CD4-positive, alpha-beta T cell (primary cell): ENCODE measurements around the gene ARHGAP6. TPM values are rescaled to one million over a fixed set of nuclear protein-coding genes. Genes with fewer than 3 reads are reported as not detected.

Experiments used
- ATAC-seq: fragments of 200-7000 bp; cut with Tn5 transposase; one replicate; pipeline ENCODE4 v1.10.0; 2022; ENCODE audit warnings: mild to moderate bottlenecking; ENCODE audit not compliant: poor library complexity
- CTCF ChIA-PET: fragments of 350-600 bp; sonication (Branson Sonifier 250); formaldehyde crosslinking; loops from one replicate; lab custom pipeline; 2021; ENCODE audit warnings: antibody characterized with exemption, inconsistent platforms; lab: Charles Lee
- POLR2A ChIA-PET: fragments of 350-600 bp; sonication (Branson Sonifier 250); formaldehyde crosslinking; loops from one replicate; lab custom pipeline; 2021; ENCODE audit warnings: antibody characterized with exemption, inconsistent platforms; lab: Charles Lee
- DNase-seq, 14 experiments: peaks; one replicate each; pipeline ENCODE4 v3.0.0-alpha.2; 2013 to 2020; ENCODE audit warnings: mixed read lengths in 2 of 14
- H3K27ac ChIP-seq, 2 donors: one replicate each; pipeline versions ENCODE4 v1.5.1 to v1.7.0; 2013; ENCODE audit warnings: low read length in 2 of 2, low read depth in 1 of 2, mild to moderate bottlenecking in 1 of 2
- H3K27me3 ChIP-seq, 2 experiments: 1 replicate in 1 of 2; 2 replicates in 1 of 2; pipeline versions ENCODE4 v1.6.1 to v1.7.0; 2013; ENCODE audit warnings: low read length in 2 of 2, control low read depth in 1 of 2, mild to moderate bottlenecking in 1 of 2, moderate library complexity in 1 of 2; ENCODE audit not compliant: insufficient read depth in 2 of 2, control insufficient read depth in 1 of 2
- H3K36me3 ChIP-seq: one replicate; pipeline ENCODE4 v1.6.1; 2013; ENCODE audit warnings: low read length, control low read depth; ENCODE audit not compliant: insufficient read depth
- H3K4me1 ChIP-seq: one replicate; pipeline ENCODE4 v1.6.1; 2013; ENCODE audit warnings: low read length, control low read depth; ENCODE audit not compliant: insufficient read depth
- H3K4me3 ChIP-seq: one replicate; pipeline ENCODE4 v1.5.1; 2013; ENCODE audit warnings: mild to moderate bottlenecking, low read length, moderate library complexity
- H3K9me3 ChIP-seq, 2 experiments: 1 replicate in 1 of 2; 2 replicates in 1 of 2; pipeline versions ENCODE4 v1.6.1 to v1.7.0; 2013; ENCODE audit warnings: low read length in 2 of 2, mild to moderate bottlenecking in 2 of 2, control low read depth in 1 of 2, moderate library complexity in 1 of 2; ENCODE audit not compliant: control insufficient read depth in 1 of 2, insufficient read depth in 1 of 2
- H3K27ac Mint-ChIP-seq: one replicate; pipeline ENCODE4 v1.8.0; 2020; ENCODE audit warnings: mixed read lengths
- H3K27me3 Mint-ChIP-seq: one replicate; pipeline ENCODE4 v1.8.0; 2021; ENCODE audit warnings: mixed read lengths
- H3K36me3 Mint-ChIP-seq: one replicate; pipeline ENCODE4 v1.8.0; 2021; ENCODE audit warnings: low read depth, mixed read lengths
- H3K4me1 Mint-ChIP-seq: one replicate; pipeline ENCODE4 v1.8.0; 2021; ENCODE audit warnings: low read depth, mixed read lengths
- H3K4me3 Mint-ChIP-seq: one replicate; pipeline ENCODE4 v1.8.0; 2020; ENCODE audit warnings: mild to moderate bottlenecking, mixed read lengths
- H3K9me3 Mint-ChIP-seq: one replicate; pipeline ENCODE4 v1.8.0; 2020; ENCODE audit warnings: mixed read lengths
- intact Hi-C, 2 experiments: fragments of 100-400 bp; cut with DNase I in 1 of 2; cut with micrococcal nuclease in 1 of 2; formaldehyde crosslinking; loops; one replicate each; pipeline versions ENCODE4 v1.15.1 to v1.9.0; 2023 to 2025; cut with DNase I, micrococcal nuclease
- total RNA-seq, 174 experiments: library from RNA in 2 of 174; stranded (reverse) in 2 of 174; gene quantifications; one replicate each; pipeline ENCODE4 v1.2.3 and lab custom pipeline; 2021 to 2026
- TF ChIP-seq, protein P1 (sequence below): fragments of 200-600 bp; IDR thresholded peaks from one replicate; pipeline ENCODE4 v1.8.0; 2022; ENCODE audit warnings: antibody characterized with exemption, mild to moderate bottlenecking

Gene ARHGAP6
- total RNA-seq, 2 experiments from 2014 or later = not detected

DNA sequence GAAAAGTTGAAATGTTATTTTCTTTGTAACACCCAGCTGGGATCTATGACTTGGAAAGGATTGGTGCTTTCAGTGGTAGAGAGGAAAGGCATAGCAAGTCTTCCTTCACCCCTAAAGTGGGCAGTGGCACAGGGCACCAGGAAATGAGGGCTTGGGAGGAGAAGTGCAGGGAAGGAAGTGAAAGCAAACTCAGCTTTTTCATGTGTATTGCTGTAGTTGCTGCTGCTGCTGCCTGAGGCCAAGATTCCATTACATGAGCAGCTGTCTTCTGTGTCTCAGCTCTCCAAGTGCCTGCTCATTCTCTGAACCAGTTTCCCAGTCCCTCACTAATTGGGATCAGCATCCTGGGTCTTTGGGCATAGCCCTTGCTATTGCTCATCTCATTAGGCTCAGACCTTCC, 552.0 kb downstream of the ARHGAP6 start:
- TF ChIP-seq, protein P1, sequence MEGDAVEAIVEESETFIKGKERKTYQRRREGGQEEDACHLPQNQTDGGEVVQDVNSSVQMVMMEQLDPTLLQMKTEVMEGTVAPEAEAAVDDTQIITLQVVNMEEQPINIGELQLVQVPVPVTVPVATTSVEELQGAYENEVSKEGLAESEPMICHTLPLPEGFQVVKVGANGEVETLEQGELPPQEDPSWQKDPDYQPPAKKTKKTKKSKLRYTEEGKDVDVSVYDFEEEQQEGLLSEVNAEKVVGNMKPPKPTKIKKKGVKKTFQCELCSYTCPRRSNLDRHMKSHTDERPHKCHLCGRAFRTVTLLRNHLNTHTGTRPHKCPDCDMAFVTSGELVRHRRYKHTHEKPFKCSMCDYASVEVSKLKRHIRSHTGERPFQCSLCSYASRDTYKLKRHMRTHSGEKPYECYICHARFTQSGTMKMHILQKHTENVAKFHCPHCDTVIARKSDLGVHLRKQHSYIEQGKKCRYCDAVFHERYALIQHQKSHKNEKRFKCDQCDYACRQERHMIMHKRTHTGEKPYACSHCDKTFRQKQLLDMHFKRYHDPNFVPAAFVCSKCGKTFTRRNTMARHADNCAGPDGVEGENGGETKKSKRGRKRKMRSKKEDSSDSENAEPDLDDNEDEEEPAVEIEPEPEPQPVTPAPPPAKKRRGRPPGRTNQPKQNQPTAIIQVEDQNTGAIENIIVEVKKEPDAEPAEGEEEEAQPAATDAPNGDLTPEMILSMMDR = no peak
- Mint-ChIP-seq H3K9me3 (no peaks in the 10 kb centered on the region), H3K27me3 (no peaks in the 10 kb centered on the region), H3K36me3 (peaks cover 63% of the 10 kb centered on the region), H3K4me3 (no peak overlapping the region), H3K4me1 (peaks cover 12% of the 10 kb centered on the region), H3K27ac (peak overlapping the region; percentile 56)
- Histone ChIP-seq H3K4me3 (no peak overlapping the region), H3K4me1 (peaks cover 19% of the 10 kb centered on the region), H3K36me3 (peaks cover 50% of the 10 kb centered on the region), H3K9me3 (no peaks in the 10 kb centered on the region), H3K27ac (no peak overlapping the region), H3K27me3 (no peaks in the 10 kb centered on the region)
- POLR2A ChIA-PET = no interaction called here
- ATAC-seq (no peak), DNase-seq (peak in 3 of 14 experiments; percentile 5 to 16 (median 13))
- intact Hi-C loops = loop anchor here in 1 of 2 experiments (5.0 to 10.0 kb wide), 3 partner anchors 641 to 1096 kb away; partner anchors contain the start of gene MSL3
- CTCF ChIA-PET = no interaction called here

DNA sequence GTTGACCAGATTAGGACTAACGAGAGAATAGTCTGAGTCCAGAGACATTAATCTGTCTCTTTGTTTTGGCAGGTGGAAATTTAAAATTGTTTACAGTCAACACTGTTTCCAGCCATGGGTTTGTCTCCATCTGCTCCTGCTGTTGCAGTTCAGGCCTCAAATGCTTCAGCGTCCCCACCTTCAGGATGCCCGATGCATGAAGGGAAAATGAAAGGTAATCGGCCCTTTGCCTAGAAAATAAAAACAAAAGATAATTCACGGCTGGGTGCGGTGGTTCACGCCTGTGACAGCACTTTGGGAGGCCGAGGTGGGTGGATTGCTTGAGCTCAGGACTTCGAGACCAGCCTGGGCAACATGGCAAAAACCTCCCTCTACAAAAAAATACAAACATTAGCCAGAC, 553.8 kb downstream of the ARHGAP6 start:
- no peaks in the 10 kb centered on the region for H3K27me3 ChIP-seq
- peak overlapping the region; percentile 87 to 94 for H3K27ac ChIP-seq
- Mint-ChIP-seq H3K27me3 (no peaks in the 10 kb centered on the region), H3K36me3 (peaks cover 45% of the 10 kb centered on the region), H3K4me1 (peaks cover 12% of the 10 kb centered on the region), H3K9me3 (no peaks in the 10 kb centered on the region), H3K4me3 (peak overlapping the region; percentile 98), H3K27ac (no peak overlapping the region)
- H3K36me3 ChIP-seq = peaks cover 32% of the 10 kb centered on the region
- ChIA-PET CTCF (no interaction called here), POLR2A (no interaction called here)
- intact Hi-C loops = loop anchor here in 1 of 2 experiments (5.0 to 10.0 kb wide), 3 partner anchors 643 to 1095 kb away; partner anchors contain the start of gene MSL3
- peak overlapping the region; percentile 80 for H3K4me3 ChIP-seq
- peak in 2 of 14 experiments; percentile 3 to 28 for DNase-seq
- TF ChIP-seq, protein P1 = no peak
- no peaks in the 10 kb centered on the region for H3K9me3 ChIP-seq
- ATAC-seq = no peak
- H3K4me1 ChIP-seq = peaks cover 19% of the 10 kb centered on the region

DNA sequence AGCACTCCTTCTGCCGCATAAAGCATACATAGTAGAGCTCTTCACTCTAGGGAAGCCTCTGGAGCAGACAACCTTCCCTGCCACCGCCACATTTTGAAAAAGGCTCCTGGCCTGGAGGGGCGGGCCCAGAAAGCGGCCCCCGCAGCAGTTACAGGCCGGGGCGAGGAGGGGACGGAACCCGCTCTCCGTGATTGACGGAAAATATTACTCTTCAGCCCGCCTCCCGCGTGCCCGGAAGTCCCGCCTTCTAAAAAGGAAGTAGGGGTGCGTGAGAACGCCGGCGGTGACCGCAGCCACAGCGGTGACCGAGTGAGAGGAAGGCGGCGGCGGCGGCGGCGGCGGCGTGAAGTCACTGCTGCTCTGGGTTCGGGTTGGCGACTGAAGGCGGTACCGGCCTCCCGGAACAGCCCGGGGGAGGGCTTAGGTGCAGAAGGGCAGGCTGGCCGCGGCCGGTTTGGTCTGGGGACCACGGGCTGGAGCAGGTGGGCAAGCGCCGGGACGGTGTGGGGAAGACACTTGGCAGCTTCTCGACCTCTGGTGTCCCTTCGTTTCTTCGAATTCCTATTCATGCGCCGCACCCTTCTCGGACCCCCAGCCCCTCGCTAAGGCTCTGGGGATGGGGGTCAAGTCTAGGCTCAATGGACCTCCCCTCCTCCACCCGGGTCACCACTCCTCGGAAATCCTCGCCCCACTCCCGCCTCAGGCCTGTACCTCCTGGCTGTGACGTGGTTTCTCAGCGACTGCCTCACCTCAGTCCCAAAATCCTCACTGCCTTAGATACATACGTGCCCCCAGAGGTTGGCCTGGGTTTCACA, 554.5 kb downstream of the ARHGAP6 start, which contains the start of gene HCCS:
TSS of gene HCCS (plus strand) at position 296 of the 815 bp plus-strand sequence. CDS start 729 bp downstream, outside the sequence.
- Mint-ChIP-seq H3K4me1 (peaks cover 12% of the 10 kb centered on the region), H3K27me3 (no peaks in the 10 kb centered on the region)
- H3K36me3 ChIP-seq = peaks cover 26% of the 10 kb centered on the region

More for the DNA sequence above, 554.5 kb downstream of the ARHGAP6 start, which contains the start of gene HCCS:
- ATAC-seq = peak; percentile 85
- Mint-ChIP-seq H3K36me3 (peaks cover 38% of the 10 kb centered on the region), H3K9me3 (no peaks in the 10 kb centered on the region), H3K27ac (no peak within 1 kb of the TSS), H3K4me3 (peak within 1 kb of the TSS; percentile 98)
- peak; percentile 65 to 92 (median 77) for DNase-seq
- TF ChIP-seq, protein P1 = no peak
- intact Hi-C loops = loop anchor here in 1 of 2 experiments (5.0 to 10.0 kb wide), 3 partner anchors 644 to 1094 kb away; partner anchors contain the start of gene MSL3
- Histone ChIP-seq H3K27me3 (no peaks in the 10 kb centered on the region), H3K9me3 (no peaks in the 10 kb centered on the region), H3K4me3 (peak within 1 kb of the TSS; percentile 80), H3K4me1 (peaks cover 19% of the 10 kb centered on the region), H3K27ac (peak within 1 kb of the TSS; percentile 87 to 94)
- ChIA-PET CTCF (interaction anchor here (0.5 kb wide), 1 partner anchor 420 kb away, joined by 3 read pairs; no protein-coding TSS in a partner anchor), POLR2A (no interaction called here)
